ENCODE results near the gene TMCC1. TPM values are rescaled to one million over a fixed set of nuclear protein-coding genes. Genes with fewer than 3 reads are reported as not detected.
"Not testable (repeated sequence)": the region's sequence is repeated elsewhere in the genome, so short reads cannot be mapped to it uniquely, and the experiment has no call there.

TMCC1 gene
- total RNA-seq: 29.1 TPM
- long read RNA-seq, partial matches to known transcripts: 2 of 9 reads
- long read RNA-seq, other reads (novel, unspliced or antisense): 6 of 9 reads

DNA sequence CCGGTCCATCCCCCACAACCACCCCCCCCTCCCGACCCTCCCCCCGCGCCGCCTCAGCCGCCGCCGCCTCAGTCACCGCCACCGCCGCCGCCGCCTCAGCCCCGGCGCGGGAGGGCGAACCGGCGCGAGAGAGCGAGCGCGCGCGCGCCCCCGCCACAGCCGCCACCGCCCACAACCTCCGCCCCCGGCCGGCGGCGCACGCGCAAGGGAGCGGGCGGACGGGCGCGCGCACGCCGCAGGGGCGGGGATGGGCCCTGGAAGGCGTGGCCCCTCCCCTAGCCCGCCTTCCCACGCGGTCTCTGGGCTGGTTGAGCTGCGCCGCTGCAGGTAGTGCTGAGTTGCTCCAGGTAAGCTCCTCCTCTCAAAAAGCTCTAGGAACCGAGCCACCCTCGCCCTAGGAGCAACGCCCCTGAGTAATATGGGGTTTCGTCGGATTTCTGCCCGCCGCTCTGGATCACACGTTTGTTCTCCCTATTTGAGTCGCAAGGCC lies at the start of gene TMCC1:
TSS of gene TMCC1 (minus strand) at position 131 of the 490 bp plus-strand sequence.
- intact Hi-C loops (cut with DNase I): no loop called here
- ATAC-seq (peak; percentile 95), DNase-seq (ENCODE audit: missing footprints) (peak; percentile 95)

DNA sequence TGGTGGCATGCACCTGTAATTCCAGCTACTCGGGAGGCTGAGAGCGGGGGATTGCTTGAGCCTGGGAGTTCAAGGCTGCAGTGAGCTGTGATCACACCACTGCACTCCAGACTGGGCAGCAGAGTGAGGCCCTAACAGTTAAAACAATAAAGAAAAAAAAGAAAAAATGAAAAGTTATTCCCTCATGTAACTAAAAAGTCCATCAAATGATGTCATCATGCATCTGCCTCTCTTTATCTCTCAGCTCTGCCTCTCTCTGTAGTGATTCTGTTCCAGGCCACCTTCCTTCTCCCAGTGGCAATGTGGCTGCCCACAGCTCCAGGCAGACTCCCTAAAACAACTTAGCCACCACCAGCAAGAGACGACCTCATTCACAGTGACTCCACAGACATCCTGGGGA lies 49.5 kb upstream of the TMCC1 start:
- intact Hi-C loops (cut with DNase I): loop anchor here (5.0 kb wide), 1 partner anchor 159 kb away; no protein-coding TSS in a partner anchor
- DNase-seq (ENCODE audit: missing footprints): no peak
- no peak for ATAC-seq

DNA sequence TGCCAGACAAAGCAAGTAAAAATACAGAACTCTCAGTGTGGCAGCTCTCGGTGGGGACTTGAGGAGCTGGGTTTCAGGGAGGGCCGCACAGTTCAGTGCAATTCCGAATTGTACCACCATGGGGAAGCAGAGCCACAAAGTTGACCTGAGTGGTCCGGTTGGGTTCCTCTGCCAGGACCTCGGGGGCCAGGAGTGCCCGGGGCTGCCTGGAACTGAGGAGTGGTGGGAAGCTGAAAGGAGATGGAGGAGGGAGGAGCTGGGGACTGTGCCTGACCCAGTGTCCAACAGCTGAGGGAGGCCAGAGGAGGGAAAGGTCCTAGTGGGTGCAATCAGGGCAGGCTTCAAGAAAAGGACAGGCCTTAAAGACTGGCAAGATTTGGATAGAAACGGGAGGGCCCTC lies 48.8 kb upstream of the TMCC1 start:
- intact Hi-C loops (cut with DNase I): loop anchor here (1.0 to 5.0 kb wide), 2 partner anchors 61 to 160 kb away; no protein-coding TSS in a partner anchor
- ATAC-seq (peak; percentile 87), DNase-seq (ENCODE audit: missing footprints) (no peak)

DNA sequence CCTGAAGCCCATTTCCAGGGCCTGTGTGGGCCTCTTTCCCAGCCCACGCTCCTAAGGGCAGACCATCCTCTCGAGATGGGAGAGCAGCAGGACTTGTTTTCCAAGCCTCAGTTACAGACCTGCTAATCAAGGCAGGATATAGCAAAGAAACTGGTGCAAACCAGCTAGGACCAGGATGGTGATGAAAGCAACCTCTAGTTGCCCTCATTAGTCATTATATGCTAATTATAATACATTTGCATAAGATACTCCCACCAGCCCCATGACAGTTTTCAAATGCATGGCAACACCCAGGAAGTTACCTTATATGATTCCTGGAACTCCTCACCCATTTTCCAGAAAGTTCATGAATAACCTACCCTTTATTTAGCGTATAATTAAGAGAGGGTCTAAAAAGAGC lies 46.6 kb upstream of the TMCC1 start:
- DNase-seq (ENCODE audit: missing footprints) (no peak), ATAC-seq (no peak)
- intact Hi-C loops (cut with DNase I): loop anchor here (5.0 kb wide), 1 partner anchor 162 kb away; no protein-coding TSS in a partner anchor

GRCh38 chr3:129938140-129938930 lies 44.8 kb upstream of the TMCC1 start:
- DNase-seq (ENCODE audit: missing footprints) (no peak), ATAC-seq (no peak)
- intact Hi-C loops (cut with DNase I): loop anchor here (10.0 kb wide), 2 partner anchors 104 to 554 kb away; no protein-coding TSS in a partner anchor

GRCh38 chr3:129937717-129938116 lies 44.2 kb upstream of the TMCC1 start:
- intact Hi-C loops (cut with DNase I): loop anchor here (10.0 kb wide), 2 partner anchors 103 to 553 kb away; no protein-coding TSS in a partner anchor
- DNase-seq (ENCODE audit: missing footprints): no peak
- ATAC-seq: no peak

GRCh38 chr3:129936757-129937156 lies 43.2 kb upstream of the TMCC1 start:
- intact Hi-C loops (cut with DNase I): loop anchor here (10.0 kb wide), 2 partner anchors 102 to 552 kb away; no protein-coding TSS in a partner anchor
- ATAC-seq (peak; percentile 32), DNase-seq (ENCODE audit: missing footprints) (no peak)

GRCh38 chr3:129934234-129935123 lies 41.0 kb upstream of the TMCC1 start:
- intact Hi-C loops (cut with DNase I): loop anchor here (2.0 to 10.0 kb wide), 5 partner anchors 100 to 550 kb away; no protein-coding TSS in a partner anchor
- DNase-seq (ENCODE audit: missing footprints): no peak
- ATAC-seq: no peak

DNA sequence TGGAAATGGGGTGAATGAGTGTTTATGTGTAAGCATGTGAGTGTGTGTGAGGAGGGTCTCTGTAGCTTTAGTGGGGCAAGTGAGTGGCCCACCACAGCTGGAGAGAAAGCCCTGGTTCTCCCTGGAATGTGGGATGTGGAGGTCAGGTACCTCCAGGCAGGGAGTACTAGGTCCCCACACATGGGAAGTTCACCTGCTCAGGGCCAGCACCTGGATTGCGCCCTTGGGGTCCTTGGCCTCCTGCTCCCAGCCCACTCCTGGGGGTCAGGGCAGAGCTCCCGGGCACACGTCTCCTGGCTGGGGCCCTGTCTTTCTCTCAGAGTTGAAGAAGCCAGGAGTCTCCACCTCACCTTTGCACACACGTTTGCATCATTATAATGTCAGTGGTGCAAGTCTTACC lies 40.0 kb upstream of the TMCC1 start:
- no peak for DNase-seq (ENCODE audit: missing footprints)
- no peak for ATAC-seq
- intact Hi-C loops (cut with DNase I): loop anchor here (5.0 to 10.0 kb wide), 4 partner anchors 99 to 549 kb away; no protein-coding TSS in a partner anchor

- no peak for DNase-seq (ENCODE audit: missing footprints)
These were observed 35.9 kb upstream of the TMCC1 start for GRCh38 chr3:129929383-129929782.

GRCh38 chr3:129927072-129927471 lies 33.6 kb upstream of the TMCC1 start:
- ATAC-seq: no peak
- intact Hi-C loops (cut with DNase I): no loop called here
- no peak for DNase-seq (ENCODE audit: missing footprints)

More at GRCh38 chr3:129929383-129929782, 35.9 kb upstream of the TMCC1 start:
- no peak for ATAC-seq
- intact Hi-C loops (cut with DNase I): no loop called here

DNA sequence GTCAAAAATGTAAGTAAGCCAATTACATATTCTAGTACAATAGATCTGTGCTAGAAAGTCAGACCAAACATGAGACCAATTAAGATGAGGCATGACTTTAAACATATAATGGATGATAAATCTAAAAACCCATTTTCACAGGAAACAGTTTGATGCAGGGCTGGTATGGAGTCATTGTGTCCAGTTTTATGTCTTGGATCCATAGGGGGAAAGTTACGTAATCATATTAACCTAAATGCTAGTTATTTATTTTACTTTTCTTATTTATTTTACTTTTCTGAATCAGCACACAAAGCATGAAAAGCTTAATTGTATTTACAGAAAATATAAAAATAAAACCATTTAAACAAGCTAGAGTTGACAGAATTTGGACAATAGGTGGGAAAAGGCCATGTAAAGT lies 26.3 kb upstream of the TMCC1 start:
- ATAC-seq: no peak
- DNase-seq (ENCODE audit: missing footprints): no peak
- intact Hi-C loops (cut with DNase I): no loop called here

GRCh38 chr3:129919357-129919756 lies 25.8 kb upstream of the TMCC1 start:
- no peak for DNase-seq (ENCODE audit: missing footprints)
- intact Hi-C loops (cut with DNase I): no loop called here
- no peak for ATAC-seq

GRCh38 chr3:129918461-129918860 lies 24.9 kb upstream of the TMCC1 start:
- ATAC-seq (no peak), DNase-seq (ENCODE audit: missing footprints) (no peak)
- intact Hi-C loops (cut with DNase I): no loop called here

- ATAC-seq (no peak), DNase-seq (ENCODE audit: missing footprints) (no peak)
- intact Hi-C loops (cut with DNase I): no loop called here
These were observed 24.0 kb upstream of the TMCC1 start for GRCh38 chr3:129917423-129918007.

GRCh38 chr3:129913618-129914017 lies 20.1 kb upstream of the TMCC1 start:
- intact Hi-C loops (cut with DNase I): no loop called here
- ATAC-seq (no peak), DNase-seq (ENCODE audit: missing footprints) (no peak)

GRCh38 chr3:129911261-129911861 lies 17.9 kb upstream of the TMCC1 start:
- DNase-seq (ENCODE audit: missing footprints) (no peak), ATAC-seq (peak; percentile 57)
- intact Hi-C loops (cut with DNase I): no loop called here

- not testable (repeated sequence) for DNase-seq (ENCODE audit: missing footprints); ATAC-seq
These were observed 15.7 kb upstream of the TMCC1 start for GRCh38 chr3:129909235-129909634.

More at GRCh38 chr3:129909235-129909634, 15.7 kb upstream of the TMCC1 start:
- intact Hi-C loops (cut with DNase I): not testable (repeated sequence)
